Measurements from ENCODE around the gene PDE4C. TPM values are rescaled to one million over a fixed set of nuclear protein-coding genes. Genes with fewer than 3 reads are reported as not detected.

PDE4C gene
- total RNA-seq, 1 donor from 2014 or later: not detected

Other genes starting within 250 kb of the PDE4C start
- gene ARRDC2, start 218.3 kb downstream of the PDE4C start, total RNA-seq: 68.1 and 80.2 TPM in 2 replicates
- gene IL12RB1, start 139.5 kb downstream of the PDE4C start, total RNA-seq: 128 and 131 TPM in 2 replicates
- 38.9 and 39.0 TPM in 2 replicates for gene MAST3, start 128.7 kb downstream of the PDE4C start, total RNA-seq
- gene PIK3R2, start 73.3 kb downstream of the PDE4C start, total RNA-seq: 13.0 and 14.6 TPM in 2 replicates
- gene IFI30, start 52.6 kb downstream of the PDE4C start, total RNA-seq: 133 and 143 TPM in 2 replicates
- gene MPV17L2, start 33.2 kb downstream of the PDE4C start, total RNA-seq: 10.3 and 11.9 TPM in 2 replicates
- gene RAB3A, start 22.4 kb downstream of the PDE4C start, total RNA-seq: 3.6 and 4.8 TPM in 2 replicates
- 3.4 and 4.6 TPM in 2 replicates for gene IQCN, start 48.0 kb upstream of the PDE4C start, total RNA-seq
- 295 and 303 TPM in 2 replicates for gene JUND, start 55.2 kb upstream of the PDE4C start, total RNA-seq
- 120 and 125 TPM in 2 replicates for gene LSM4, start 96.6 kb upstream of the PDE4C start, total RNA-seq
- gene PGPEP1, start 114.2 kb upstream of the PDE4C start, total RNA-seq: 27.6 and 29.2 TPM in 2 replicates
- 0.78 TPM in 1 of 2 replicates, not detected in the other for gene GDF15, start 159.7 kb upstream of the PDE4C start, total RNA-seq
- not detected in 2 replicates for gene LRRC25, start 171.2 kb upstream of the PDE4C start, total RNA-seq
- 138 and 139 TPM in 2 replicates for gene SSBP4, start 193.0 kb upstream of the PDE4C start, total RNA-seq
- 8.1 and 9.1 TPM in 2 replicates for gene ISYNA1, start 211.7 kb upstream of the PDE4C start, total RNA-seq

Data from T-helper 1 cell treated with Interleukin-12 subunit alpha and Interleukin-12 subunit beta and Interleukin-4 antibody, amounts not matched to agents 30 ng/mL and 1 ng/mL, for 36 hours (primary cell).